B cell (primary cell): ENCODE measurements around the gene PNPLA5. TPM values are rescaled to one million over a fixed set of nuclear protein-coding genes. Genes with fewer than 3 reads are reported as not detected.

Experiments
- ATAC-seq: fragments of 200-7000 bp; cut with Tn5 transposase; one replicate; pipeline ENCODE4 v1.10.0; 2021; ENCODE audit warnings: low read depth, mild to moderate bottlenecking, moderate number of reproducible peaks, moderate library complexity
- CTCF ChIA-PET: fragments of 350-600 bp; sonication (Branson Sonifier 250); formaldehyde crosslinking; loops from one replicate; lab custom pipeline; 2021; ENCODE audit warnings: antibody characterized with exemption, inconsistent platforms; lab: Charles Lee
- POLR2A ChIA-PET: fragments of 350-600 bp; sonication (Branson Sonifier 250); formaldehyde crosslinking; loops from one replicate; lab custom pipeline; 2021; ENCODE audit warnings: antibody characterized with exemption; lab: Charles Lee
- DNase-seq: peaks from one replicate; pipeline ENCODE4 v3.0.0; 2013
- H2AFZ ChIP-seq: 2 replicates; pipeline ENCODE4 v1.6.1; 2012; ENCODE audit warnings: mild to moderate bottlenecking, low read depth, low read length; ENCODE audit not compliant: insufficient read depth, poor library complexity, severe bottlenecking
- H3K27ac ChIP-seq, 2 donors: 1 replicate in 1 of 2; 2 replicates in 1 of 2; pipeline ENCODE4 v1.5.1; 2012 to 2013; ENCODE audit warnings: low read length in 2 of 2, mild to moderate bottlenecking in 2 of 2, moderate library complexity in 1 of 2
- H3K27me3 ChIP-seq, 4 experiments: fragments of 200-600 bp in 1 of 4; sonication (generic) in 1 of 4; replicated peaks in 1 of 4; 1 replicate in 2 of 4; 2 replicates in 2 of 4; pipeline versions ENCODE4 v1.6.1 to v1.7.0; 2013 to 2016; ENCODE audit warnings: low read length in 3 of 4, mild to moderate bottlenecking in 2 of 4, mixed read lengths in 1 of 4, moderate library complexity in 1 of 4; ENCODE audit not compliant: insufficient read depth in 4 of 4, control insufficient read depth in 3 of 4; ENCODE audit errors: control extremely low read depth in 1 of 4
- H3K36me3 ChIP-seq, 2 experiments: replicated peaks in 1 of 2; 1 replicate in 1 of 2; 2 replicates in 1 of 2; pipeline versions ENCODE4 v1.6.1 to v1.7.1; 2013; ENCODE audit warnings: low read length in 1 of 2; ENCODE audit not compliant: insufficient read depth in 2 of 2, control insufficient read depth in 1 of 2; ENCODE audit errors: control extremely low read depth in 1 of 2, extremely low read depth in 1 of 2
- H3K4me1 ChIP-seq, 2 donors: fragments of 200-600 bp in 1 of 2; sonication (generic) in 1 of 2; 1 replicate in 1 of 2; 2 replicates in 1 of 2; pipeline versions ENCODE4 v1.5.1 to v1.6.1; 2013 to 2017; ENCODE audit warnings: low read length in 2 of 2; ENCODE audit not compliant: control insufficient read depth in 2 of 2, insufficient read depth in 2 of 2
- H3K4me2 ChIP-seq: replicated peaks from 2 replicates; pipeline ENCODE3; 2012; ENCODE audit warnings: mild to moderate bottlenecking, low read depth, low read length; ENCODE audit not compliant: poor library complexity, severe bottlenecking
- H3K4me3 ChIP-seq, 5 experiments: fragments of 200-600 bp in 1 of 5; sonication (generic) in 1 of 5; 1 replicate in 3 of 5; 2 replicates in 2 of 5; pipeline versions ENCODE4 v1.5.1 to v1.7.0; 2011 to 2016; ENCODE audit warnings: low read length in 4 of 5, mild to moderate bottlenecking in 4 of 5, low read depth in 2 of 5, control low read depth in 1 of 5, moderate library complexity in 1 of 5; ENCODE audit not compliant: insufficient read depth in 1 of 5; ENCODE audit errors: control extremely low read depth in 1 of 5, extremely low read depth in 1 of 5
- H3K79me2 ChIP-seq: fragments of 200-600 bp; sonication (generic); one replicate; pipeline ENCODE4 v1.6.0; 2016; ENCODE audit warnings: low read length; ENCODE audit not compliant: control insufficient read depth, insufficient read depth
- H3K9ac ChIP-seq: fragments of 200-600 bp; sonication (generic); 2 replicates; pipeline ENCODE4 v1.6.1; 2017; ENCODE audit warnings: mild to moderate bottlenecking, low read length, moderate library complexity
- H3K9me3 ChIP-seq, 3 donors: one replicate each; pipeline versions ENCODE4 v1.6.1 to v1.7.1; 2013; ENCODE audit warnings: low read length in 2 of 3; ENCODE audit not compliant: control insufficient read depth in 2 of 3, insufficient read depth in 1 of 3; ENCODE audit errors: control extremely low read depth in 1 of 3
- H4K20me1 ChIP-seq: 2 replicates; pipeline ENCODE4 v1.6.0; 2012; ENCODE audit warnings: mild to moderate bottlenecking, low read length; ENCODE audit not compliant: insufficient read depth, control insufficient read depth, poor library complexity, severe bottlenecking
- H3K27ac Mint-ChIP-seq: one replicate; pipeline ENCODE4 v1.8.0; 2021; ENCODE audit warnings: mixed read lengths
- H3K27me3 Mint-ChIP-seq: one replicate; pipeline ENCODE4 v1.8.0; 2021; ENCODE audit warnings: mixed read lengths
- H3K4me1 Mint-ChIP-seq: one replicate; pipeline ENCODE4 v1.8.0; 2021; ENCODE audit warnings: mixed read lengths
- H3K4me3 Mint-ChIP-seq: one replicate; pipeline ENCODE4 v1.8.0; 2021; ENCODE audit warnings: mixed read lengths
- H3K9me3 Mint-ChIP-seq: one replicate; pipeline ENCODE4 v1.8.0; 2022; ENCODE audit warnings: mixed read lengths; ENCODE audit not compliant: insufficient read depth
- EZH2 ChIP-seq: IDR thresholded peaks from 2 replicates; pipeline ENCODE4 v1.6.1; 2012; ENCODE audit warnings: borderline replicate concordance, low read depth, mild to moderate bottlenecking, moderate library complexity, low read length; ENCODE audit not compliant: insufficient read depth, poor library complexity, severe bottlenecking
- WGBS: methylation state at CpG from one replicate; pipeline ENCODE4 v1.1.5; 2013; ENCODE audit warnings: missing lambda C conversion rate; ENCODE audit not compliant: insufficient coverage; 5-methylcytosine and 5-hydroxymethylcytosine counted together
- intact Hi-C: fragments of 100-400 bp; cut with micrococcal nuclease; formaldehyde crosslinking; loops from one replicate; pipeline ENCODE4 v1.10.0; 2022
- polyA plus RNA-seq: library from polyadenylated mRNA; depleted of rRNA; stranded (reverse); fragments of >200 nt; gene quantifications from 2 replicates; pipeline ENCODE4 v1.2.3, GENCODE V29; 2012
- total RNA-seq, 2 donors: library from RNA; stranded (reverse); fragments of 120-200 nt in 1 of 2; gene quantifications; 1 replicate in 1 of 2; 2 replicates in 1 of 2; pipeline versions ENCODE4 v1.2.3 to v1.2.4, GENCODE V29; 2013 to 2022
- TF ChIP-seq, protein P1 (sequence below): fragments of 200-600 bp; IDR thresholded peaks from one replicate; pipeline ENCODE4 v1.8.0; 2022; ENCODE audit warnings: antibody characterized with exemption, mild to moderate bottlenecking

PNPLA5 gene
- total and polyA plus RNA-seq, 2 donors (not counting 1 experiment from before 2014, with no cell fraction given), result not detected

DNA sequence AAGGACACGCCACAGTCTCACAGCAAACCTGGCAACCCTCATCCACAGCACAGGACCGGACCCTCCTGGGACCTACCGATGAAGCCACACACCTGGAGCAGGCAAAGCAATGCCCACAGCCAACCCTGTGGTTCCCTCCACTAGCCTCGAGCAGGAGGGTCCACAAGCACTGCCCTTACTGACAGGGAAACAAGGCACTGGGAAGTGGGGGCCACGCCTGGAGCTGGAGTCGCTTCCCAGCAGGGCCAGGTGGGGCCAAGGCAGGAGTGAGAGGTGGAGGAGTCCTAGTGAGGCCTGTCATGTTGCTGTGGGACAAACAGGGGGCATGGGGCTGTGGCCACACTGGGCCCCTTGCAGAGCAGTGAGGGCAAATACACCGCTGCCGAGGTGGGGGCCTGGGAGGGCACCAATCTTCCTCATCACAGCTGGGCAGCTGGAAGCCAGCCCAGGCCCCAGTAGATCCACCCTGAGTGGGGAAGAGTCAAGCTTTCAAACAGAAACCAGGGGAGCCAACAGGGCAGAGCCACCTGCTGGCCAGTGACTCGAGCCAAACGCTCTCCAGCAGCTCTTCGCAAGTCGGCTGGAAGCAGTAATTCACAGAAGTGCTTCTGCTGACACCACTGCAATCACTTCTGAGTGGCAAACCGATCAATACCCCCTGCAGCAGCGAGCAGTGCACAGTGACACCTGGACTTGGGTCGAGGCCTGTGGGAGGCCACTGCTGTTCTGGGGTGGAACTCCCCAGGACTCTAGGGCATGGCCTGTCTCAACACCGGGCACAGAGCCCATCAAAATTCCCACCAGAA is 43.2 kb downstream of the PNPLA5 start:
- no peak overlapping the region for H3K9ac ChIP-seq
- intact Hi-C loops, result no loop called here
- no peak overlapping the region for H2AFZ ChIP-seq
- Mint-ChIP-seq H3K4me1 (no peaks in the 10 kb centered on the region), H3K27me3 (peaks cover 26% of the 10 kb centered on the region), H3K9me3 (no peaks in the 10 kb centered on the region), H3K4me3 (no peak overlapping the region), H3K27ac (no peak overlapping the region)
- H4K20me1 ChIP-seq, result no peaks in the 10 kb centered on the region
- POLR2A ChIA-PET, result no interaction called here
- H3K4me3 ChIP-seq, result no peak overlapping the region
- H3K4me2 ChIP-seq, result no peak overlapping the region
- no peak overlapping the region for H3K27ac ChIP-seq
- no peaks in the 10 kb centered on the region for H3K4me1 ChIP-seq
- H3K9me3 ChIP-seq, result no peaks in the 10 kb centered on the region
- ATAC-seq (no peak), DNase-seq (no peak)
- no peaks in the 10 kb centered on the region for H3K79me2 ChIP-seq
- no peak for TF ChIP-seq EZH2
- TF ChIP-seq, protein P1, sequence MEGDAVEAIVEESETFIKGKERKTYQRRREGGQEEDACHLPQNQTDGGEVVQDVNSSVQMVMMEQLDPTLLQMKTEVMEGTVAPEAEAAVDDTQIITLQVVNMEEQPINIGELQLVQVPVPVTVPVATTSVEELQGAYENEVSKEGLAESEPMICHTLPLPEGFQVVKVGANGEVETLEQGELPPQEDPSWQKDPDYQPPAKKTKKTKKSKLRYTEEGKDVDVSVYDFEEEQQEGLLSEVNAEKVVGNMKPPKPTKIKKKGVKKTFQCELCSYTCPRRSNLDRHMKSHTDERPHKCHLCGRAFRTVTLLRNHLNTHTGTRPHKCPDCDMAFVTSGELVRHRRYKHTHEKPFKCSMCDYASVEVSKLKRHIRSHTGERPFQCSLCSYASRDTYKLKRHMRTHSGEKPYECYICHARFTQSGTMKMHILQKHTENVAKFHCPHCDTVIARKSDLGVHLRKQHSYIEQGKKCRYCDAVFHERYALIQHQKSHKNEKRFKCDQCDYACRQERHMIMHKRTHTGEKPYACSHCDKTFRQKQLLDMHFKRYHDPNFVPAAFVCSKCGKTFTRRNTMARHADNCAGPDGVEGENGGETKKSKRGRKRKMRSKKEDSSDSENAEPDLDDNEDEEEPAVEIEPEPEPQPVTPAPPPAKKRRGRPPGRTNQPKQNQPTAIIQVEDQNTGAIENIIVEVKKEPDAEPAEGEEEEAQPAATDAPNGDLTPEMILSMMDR, result no peak
- no peaks in the 10 kb centered on the region for H3K36me3 ChIP-seq
- 64% methylated on average over 15 of the region's 16 CpGs for WGBS
- H3K27me3 ChIP-seq, result peaks cover 0 to 9% (median 0%) of the 10 kb centered on the region in 4 experiments
- CTCF ChIA-PET, result no interaction called here
